A549 (cell line): ENCODE results near the gene OAS3. TPM values are rescaled to one million over a fixed set of nuclear protein-coding genes. Genes with fewer than 3 reads are reported as not detected.
"Not testable (repeated sequence)": the region's sequence is repeated elsewhere in the genome, so short reads cannot be mapped to it uniquely, and the experiment has no call there.

Experiments used
- ATAC-seq, 2 experiments: fragments of 200-7000 bp in 1 of 2; fragments of >200 bp in 1 of 2; cut with Nextera tagmentation in 1 of 2; cut with Tn5 transposase in 1 of 2; 3 replicates each; pipeline versions ENCODE4 v1.8.0 to v1.9.1; 2018 to 2020; ENCODE audit warnings: mild to moderate bottlenecking in 1 of 2, moderate library complexity in 1 of 2
- CTCF ChIA-PET: fragments of 300-600 bp; sonication (Branson Sonifier 250); formaldehyde crosslinking; extraction: SDS; loops from one replicate; lab custom pipeline; 2021; ENCODE audit warnings: antibody characterized with exemption, inconsistent platforms; lab: Yijun Ruan, JAX
- POLR2A ChIA-PET: fragments of 350-600 bp; formaldehyde crosslinking; extraction: SDS; loops from one replicate; lab custom pipeline; 2021; ENCODE audit warnings: antibody characterized with exemption, inconsistent platforms; lab: Yijun Ruan, JAX
- DNase-seq, 2 experiments: peaks; one replicate each; pipeline versions ENCODE4 v3.0.0 to v3.0.0-alpha.2; 2011 to 2016; ENCODE audit warnings: low read depth in 1 of 2, low spot score in 1 of 2
- FAIRE-seq: peaks from 2 replicates; lab custom pipeline; 2011; peaks lifted over from hg19 to GRCh38; lab: Jason Lieb, UNC
- H3K27ac ChIP-seq, 2 experiments: fragments of >200 bp; sonication (Bioruptor Twin); formaldehyde crosslinking; 3 replicates each; pipeline ENCODE4 v1.5.1; 2016 to 2017
- H3K4me1 ChIP-seq: fragments of >200 bp; sonication (Bioruptor Twin); formaldehyde crosslinking; 3 replicates; pipeline ENCODE4 v1.6.1; 2016
- H3K4me2 ChIP-seq: fragments of >200 bp; sonication (Bioruptor Twin); formaldehyde crosslinking; 3 replicates; pipeline ENCODE4 v1.6.1; 2016
- H3K4me3 ChIP-seq: fragments of >200 bp; sonication (Bioruptor Twin); formaldehyde crosslinking; 3 replicates; pipeline ENCODE4 v1.5.1; 2016
- H3K9me3 ChIP-seq: fragments of >200 bp; sonication (Bioruptor Twin); formaldehyde crosslinking; 3 replicates; pipeline ENCODE4 v1.6.1; 2016
- CBX2 ChIP-seq: fragments of 200-600 bp; sonication (generic); IDR thresholded peaks from 2 replicates; pipeline ENCODE4 v1.6.1; 2016; ENCODE audit warnings: low read depth, mild to moderate bottlenecking, borderline replicate concordance
- CEBPB ChIP-seq, 2 experiments: fragments of >200 bp in 1 of 2; sonication (Bioruptor Twin) in 1 of 2; formaldehyde crosslinking in 1 of 2; IDR thresholded peaks; 2 replicates each; pipeline ENCODE4 v1.6.1; 2012 to 2016
- CHD2 ChIP-seq: fragments of 150-350 bp; IDR thresholded peaks from 2 replicates; pipeline ENCODE4 v1.6.1; 2014; ENCODE audit warnings: low read length; ENCODE audit not compliant: partially characterized antibody
- ESRRA ChIP-seq: fragments of 150-350 bp; IDR thresholded peaks from 2 replicates; pipeline ENCODE4 v1.6.1; 2014; ENCODE audit warnings: mild to moderate bottlenecking, low read length, borderline replicate concordance
- GATA3 ChIP-seq: IDR thresholded peaks from 2 replicates; pipeline ENCODE4 v1.6.1; 2012; ENCODE audit warnings: borderline replicate concordance
- HDAC2 ChIP-seq: fragments of 200-600 bp; sonication (generic); IDR thresholded peaks from 2 replicates; pipeline ENCODE4 v1.6.1; 2016
- HOXA7 ChIP-seq: fragments of 250-450 bp; sonication (Bioruptor Pico); IDR thresholded peaks from 2 replicates; pipeline ENCODE4 v1.5.0; 2020; ENCODE audit warnings: mild to moderate bottlenecking, moderate library complexity
- HOXB13 ChIP-seq: fragments of 250-450 bp; sonication (Bioruptor Pico); IDR thresholded peaks from 2 replicates; pipeline ENCODE4 v1.5.0; 2020; ENCODE audit warnings: low read depth, mild to moderate bottlenecking, moderate library complexity
- MAFK ChIP-seq: fragments of 450-650 bp; IDR thresholded peaks from 2 replicates; pipeline ENCODE4 v1.6.1; 2014; ENCODE audit not compliant: partially characterized antibody
- MYC ChIP-seq: IDR thresholded peaks from 2 replicates; pipeline ENCODE4 v1.6.1; 2012; ENCODE audit warnings: mild to moderate bottlenecking, inconsistent platforms, low read length, improper control_type of control experiment, borderline replicate concordance
- NR3C1 ChIP-seq: fragments of >200 bp; sonication (Bioruptor Twin); formaldehyde crosslinking; IDR thresholded peaks from 3 replicates; pipeline ENCODE4 v1.6.1; 2017
- POLR2A ChIP-seq: IDR thresholded peaks from 2 replicates; pipeline ENCODE4 v1.6.1; 2012; ENCODE audit warnings: mild to moderate bottlenecking, low read length
- POLR2AphosphoS2 ChIP-seq: conservative IDR thresholded peaks from 2 replicates; pipeline ENCODE4 v1.6.1; 2012; ENCODE audit warnings: low read length, improper control_type of control experiment, inconsistent platforms
- RAD21 ChIP-seq, 2 experiments: fragments of >200 bp in 1 of 2; sonication (Bioruptor Twin) in 1 of 2; formaldehyde crosslinking in 1 of 2; IDR thresholded peaks in 1 of 2; conservative IDR thresholded peaks in 1 of 2; 2 replicates in 1 of 2; 3 replicates in 1 of 2; pipeline ENCODE4 v1.6.1; 2012 to 2018; ENCODE audit warnings: inconsistent platforms in 1 of 2
- RARB ChIP-seq: fragments of 250-450 bp; sonication (Bioruptor Pico); IDR thresholded peaks from 2 replicates; pipeline ENCODE4 v1.8.0; 2021; ENCODE audit warnings: mild to moderate bottlenecking, moderate library complexity
- RCOR1 ChIP-seq: fragments of 150-350 bp; IDR thresholded peaks from 2 replicates; pipeline ENCODE4 v1.6.1; 2014; ENCODE audit warnings: antibody characterized with exemption, low read length, low read depth
- RNF2 ChIP-seq: fragments of 200-600 bp; sonication (generic); IDR thresholded peaks from 2 replicates; pipeline ENCODE4 v1.6.1; 2016; ENCODE audit warnings: low read depth, mild to moderate bottlenecking, antibody characterized with exemption, moderate library complexity, borderline replicate concordance
- SREBF2 ChIP-seq: fragments of 450-650 bp; IDR thresholded peaks from 2 replicates; pipeline ENCODE4 v1.6.1; 2014; ENCODE audit warnings: mild to moderate bottlenecking, moderate library complexity
- TFCP2L1 ChIP-seq: fragments of 250-450 bp; sonication (Bioruptor Pico); IDR thresholded peaks from 2 replicates; pipeline ENCODE4 v1.5.0; 2021; ENCODE audit warnings: mild to moderate bottlenecking
- ZFP36 ChIP-seq: fragments of 450-650 bp; IDR thresholded peaks from 2 replicates; pipeline ENCODE4 v1.6.1; 2014; ENCODE audit warnings: borderline replicate concordance; ENCODE audit not compliant: partially characterized antibody
- ZNF302 ChIP-seq: fragments of 250-450 bp; sonication (Bioruptor Pico); IDR thresholded peaks from 2 replicates; pipeline ENCODE4 v1.9.0; 2021; ENCODE audit warnings: inconsistent platforms, mild to moderate bottlenecking, moderate library complexity
- WGBS: methylation state at CpG from one replicate; pipeline ENCODE4 v1.1.6; 2017; ENCODE audit errors: missing lambda C conversion rate; 5-methylcytosine and 5-hydroxymethylcytosine counted together
- polyA plus RNA-seq, 4 experiments: library from polyadenylated mRNA; depleted of rRNA in 3 of 4; stranded (reverse); fragments of >200 nt; fragmentation: RNase III in 1 of 4; extraction: RNeasy Plus Mini Kit Qiagen cat#74134 plus additional on column Dnase treatment in 1 of 4; gene quantifications; 2 replicates in 3 of 4; 3 replicates in 1 of 4; pipeline ENCODE4 v1.2.3, GENCODE V29; 2011 to 2017
- TF ChIP-seq, protein P1 (sequence below): IDR thresholded peaks from 2 replicates; pipeline ENCODE4 v1.6.1; 2012; ENCODE audit warnings: low read depth, borderline replicate concordance
- TF ChIP-seq, protein P2 (sequence below): IDR thresholded peaks from 2 replicates; pipeline ENCODE4 v1.6.1; 2012
- TF ChIP-seq, protein P3 (sequence below): fragments of >200 bp; sonication (Bioruptor Twin); formaldehyde crosslinking; IDR thresholded peaks from 2 replicates; pipeline ENCODE4 v1.6.1; 2016
- TF ChIP-seq, protein P4 (sequence below): fragments of >200 bp; sonication (Bioruptor Twin); formaldehyde crosslinking; IDR thresholded peaks from 3 replicates; pipeline ENCODE4 v1.6.1; 2016
- TF ChIP-seq, protein P5 (sequence below): fragments of 450-650 bp; IDR thresholded peaks from 2 replicates; pipeline ENCODE4 v1.6.1; 2014; ENCODE audit warnings: antibody characterized with exemption

OAS3 gene
- polyA plus RNA-seq, 2 of the 4 experiments (the other 2 are of a cell fraction): 22.7 to 36.7 TPM

DNA sequence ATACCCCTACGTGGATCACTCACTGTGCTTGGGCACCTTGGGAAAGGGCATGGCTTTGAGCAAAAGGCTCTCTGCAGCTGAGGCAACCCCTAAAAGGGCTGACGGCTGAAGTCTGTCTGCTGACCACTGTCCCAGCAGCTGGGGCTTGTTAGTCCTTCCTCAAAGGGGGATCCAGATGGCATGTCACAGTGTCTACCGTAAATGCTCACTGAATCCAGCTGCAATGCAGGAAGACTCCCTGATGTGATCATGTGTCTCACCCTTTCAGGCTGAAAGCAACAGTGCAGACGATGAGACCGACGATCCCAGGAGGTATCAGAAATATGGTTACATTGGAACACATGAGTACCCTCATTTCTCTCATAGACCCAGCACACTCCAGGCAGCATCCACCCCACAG, 19.2 kb upstream of the OAS3 start:
- Histone ChIP-seq H3K4me3 (no peak overlapping the region), H3K27ac (no peak overlapping the region), H3K9me3 (peaks cover 3% of the 10 kb centered on the region; the same call in 2 of the 3 replicates), H3K4me1 (no peaks in the 10 kb centered on the region), H3K4me2 (no peak overlapping the region)
- no peak for ATAC-seq
- FAIRE-seq: no peak
- ChIA-PET POLR2A (no interaction called here), CTCF (interaction anchor here (1.3 kb wide), 1 partner anchor 111 kb away, joined by 3 read pairs; no protein-coding TSS in a partner anchor)
- TF ChIP-seq CBX2 (no peak), MAFK (no peak), ESRRA (no peak), SREBF2 (no peak), HOXB13 (no peak)
- no peak for DNase-seq
- WGBS: 88% methylated on average over 6 of the region's 6 CpGs

DNA sequence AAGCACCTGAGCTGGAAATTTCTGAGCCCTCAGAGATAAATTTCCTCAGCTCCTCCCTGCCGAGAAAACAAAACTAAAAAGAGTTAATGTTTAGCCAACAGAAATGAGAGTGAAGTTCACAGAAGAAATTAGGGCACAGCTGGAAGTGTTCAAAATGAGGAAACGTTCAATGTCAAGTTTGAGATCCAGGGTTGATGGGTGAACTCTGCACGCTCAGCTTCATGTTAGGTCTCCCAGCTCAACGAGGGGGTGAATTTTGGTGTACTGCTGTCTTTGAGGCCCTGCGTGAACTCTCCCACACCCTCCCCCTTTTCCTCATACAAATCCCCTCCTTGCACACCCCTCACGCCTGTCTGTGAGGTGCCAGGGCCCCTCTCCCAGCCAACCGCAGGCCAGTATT, 13.3 kb upstream of the OAS3 start:
- CTCF ChIA-PET: interaction anchor here (1.1 kb wide), 1 partner anchor 13 kb away, joined by 3 read pairs; the partner anchor contains the start of gene OAS3
- TF ChIP-seq, protein P1, sequence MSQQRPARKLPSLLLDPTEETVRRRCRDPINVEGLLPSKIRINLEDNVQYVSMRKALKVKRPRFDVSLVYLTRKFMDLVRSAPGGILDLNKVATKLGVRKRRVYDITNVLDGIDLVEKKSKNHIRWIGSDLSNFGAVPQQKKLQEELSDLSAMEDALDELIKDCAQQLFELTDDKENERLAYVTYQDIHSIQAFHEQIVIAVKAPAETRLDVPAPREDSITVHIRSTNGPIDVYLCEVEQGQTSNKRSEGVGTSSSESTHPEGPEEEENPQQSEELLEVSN: no peak
- TF ChIP-seq HOXA7 (CRISPR knock-in tag) (no peak), RARB (no peak), MAFK (no peak), RAD21 (conservative IDR thresholded peaks at IDR 0.05 in 1 of 2, IDR thresholded peaks at IDR 0.05 in 1 of 2) (no peak), RCOR1 (no peak), POLR2AphosphoS2 (no peak), CEBPB (IDR thresholded peaks at IDR 0.05) (no peak), ESRRA (no peak)
- TF ChIP-seq, protein P2, sequence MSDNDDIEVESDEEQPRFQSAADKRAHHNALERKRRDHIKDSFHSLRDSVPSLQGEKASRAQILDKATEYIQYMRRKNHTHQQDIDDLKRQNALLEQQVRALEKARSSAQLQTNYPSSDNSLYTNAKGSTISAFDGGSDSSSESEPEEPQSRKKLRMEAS: no peak
- TF ChIP-seq, protein P3, sequence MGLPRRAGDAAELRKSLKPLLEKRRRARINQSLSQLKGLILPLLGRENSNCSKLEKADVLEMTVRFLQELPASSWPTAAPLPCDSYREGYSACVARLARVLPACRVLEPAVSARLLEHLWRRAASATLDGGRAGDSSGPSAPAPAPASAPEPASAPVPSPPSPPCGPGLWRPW: no peak
- TF ChIP-seq, protein P4, sequence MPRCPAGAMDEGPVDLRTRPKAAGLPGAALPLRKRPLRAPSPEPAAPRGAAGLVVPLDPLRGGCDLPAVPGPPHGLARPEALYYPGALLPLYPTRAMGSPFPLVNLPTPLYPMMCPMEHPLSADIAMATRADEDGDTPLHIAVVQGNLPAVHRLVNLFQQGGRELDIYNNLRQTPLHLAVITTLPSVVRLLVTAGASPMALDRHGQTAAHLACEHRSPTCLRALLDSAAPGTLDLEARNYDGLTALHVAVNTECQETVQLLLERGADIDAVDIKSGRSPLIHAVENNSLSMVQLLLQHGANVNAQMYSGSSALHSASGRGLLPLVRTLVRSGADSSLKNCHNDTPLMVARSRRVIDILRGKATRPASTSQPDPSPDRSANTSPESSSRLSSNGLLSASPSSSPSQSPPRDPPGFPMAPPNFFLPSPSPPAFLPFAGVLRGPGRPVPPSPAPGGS: no peak
- TF ChIP-seq, all 56 proteins: peak for 0
- WGBS: 20% methylated on average over 7 of the region's 7 CpGs
- Histone ChIP-seq H3K27ac (peak overlapping the region; percentile 25 to 67; a peak in 3 of 6 replicates), H3K4me3 (no peak overlapping the region), H3K4me1 (peaks cover 13% of the 10 kb centered on the region), H3K4me2 (peak overlapping the region; percentile 55), H3K9me3 (no peaks in the 10 kb centered on the region; the same call in 2 of the 3 replicates)
- ATAC-seq (peak in 1 of 2 experiments; percentile 32; a peak in 2 of 6 replicates), FAIRE-seq (no peak), DNase-seq (no peak)
- POLR2A ChIA-PET: no interaction called here

DNA sequence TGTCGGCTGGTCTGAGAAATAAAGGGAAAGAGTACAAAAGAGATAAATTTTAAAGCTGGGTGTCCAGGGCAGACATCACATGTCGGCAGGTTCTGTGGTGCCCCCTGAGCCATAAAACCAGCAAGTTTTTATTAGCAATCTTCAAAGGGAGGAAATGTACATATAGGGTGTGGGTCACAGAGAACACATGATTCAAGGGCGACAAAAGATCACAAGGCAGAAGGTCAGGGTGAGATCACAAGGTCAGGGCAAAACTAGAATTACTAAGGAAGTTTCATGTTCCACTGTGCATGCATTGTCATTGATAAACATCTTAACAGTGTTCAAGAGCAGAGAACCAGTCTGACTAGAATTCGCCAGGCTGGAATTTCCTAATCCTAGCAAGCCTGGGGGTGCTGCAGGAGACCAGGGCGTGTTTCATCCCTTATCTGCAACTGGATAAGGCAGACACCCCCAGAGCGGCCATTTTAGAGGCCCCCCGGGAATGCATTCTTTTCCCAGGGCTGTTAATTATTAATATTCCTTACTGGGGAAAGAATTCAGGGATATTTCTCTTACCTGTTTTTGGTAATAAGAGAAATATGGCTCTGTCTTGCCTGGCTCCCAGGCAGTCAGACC, 11.7 kb upstream of the OAS3 start:
- DNase-seq, POLR2A ChIA-PET, FAIRE-seq, H3K27ac ChIP-seq, ATAC-seq, H3K9me3 ChIP-seq, CTCF ChIA-PET, H3K4me3 ChIP-seq, H3K4me2 ChIP-seq: not testable (repeated sequence)
- H3K4me1 ChIP-seq: peaks cover 13% of the 10 kb centered on the region
- WGBS: 52% methylated on average over 7 of the region's 7 CpGs

DNA sequence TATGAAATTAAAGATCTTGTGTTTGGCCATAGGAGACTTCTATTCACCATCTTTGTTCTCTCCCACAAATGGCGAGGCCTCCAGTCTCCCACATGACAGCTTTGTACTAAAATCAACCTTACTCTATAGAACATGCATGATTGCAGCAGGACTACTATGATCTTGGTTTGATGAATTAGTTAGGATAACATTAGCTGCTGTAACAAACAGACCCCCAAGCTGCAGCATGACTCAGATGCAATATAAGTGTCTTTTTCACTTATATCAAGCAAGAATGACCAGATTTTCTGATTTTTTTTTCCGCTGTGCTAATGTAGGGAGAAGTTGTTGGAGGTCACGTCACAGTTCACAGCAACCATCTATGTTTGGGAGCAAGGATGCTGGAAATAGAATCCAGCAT, 10.8 kb upstream of the OAS3 start:
- 60% methylated on average over 3 of the region's 3 CpGs for WGBS
- ChIA-PET POLR2A (no interaction called here), CTCF (interaction anchor here (1.5 to 1.6 kb wide), 2 partner anchors 10 to 171 kb away, joined by 3 to 5 read pairs; no protein-coding TSS in a partner anchor)
- Histone ChIP-seq H3K4me3 (no peak overlapping the region), H3K9me3 (no peaks in the 10 kb centered on the region; the same call in 2 of the 3 replicates), H3K27ac (no peak overlapping the region), H3K4me2 (no peak overlapping the region), H3K4me1 (peaks cover 21% of the 10 kb centered on the region)
- ATAC-seq (no peak), FAIRE-seq (no peak), DNase-seq (no peak)
- TF ChIP-seq ZNF302: no peak
- no peak for TF ChIP-seq ZFP36
- TF ChIP-seq, protein P5, sequence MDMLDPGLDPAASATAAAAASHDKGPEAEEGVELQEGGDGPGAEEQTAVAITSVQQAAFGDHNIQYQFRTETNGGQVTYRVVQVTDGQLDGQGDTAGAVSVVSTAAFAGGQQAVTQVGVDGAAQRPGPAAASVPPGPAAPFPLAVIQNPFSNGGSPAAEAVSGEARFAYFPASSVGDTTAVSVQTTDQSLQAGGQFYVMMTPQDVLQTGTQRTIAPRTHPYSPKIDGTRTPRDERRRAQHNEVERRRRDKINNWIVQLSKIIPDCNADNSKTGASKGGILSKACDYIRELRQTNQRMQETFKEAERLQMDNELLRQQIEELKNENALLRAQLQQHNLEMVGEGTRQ: no peak
- no peak for TF ChIP-seq RNF2
- no peak for TF ChIP-seq POLR2A
- TF ChIP-seq POLR2AphosphoS2: no peak
- TF ChIP-seq, protein P4: no peak
- no peak for TF ChIP-seq RAD21 (conservative IDR thresholded peaks at IDR 0.05 in 1 of 2, IDR thresholded peaks at IDR 0.05 in 1 of 2)
- TF ChIP-seq CHD2: no peak
- TF ChIP-seq MYC: no peak
- TF ChIP-seq GATA3: no peak
- TF ChIP-seq RCOR1: no peak
- no peak for TF ChIP-seq NR3C1
- no peak for TF ChIP-seq TFCP2L1 (CRISPR knock-in tag)
- no peak for TF ChIP-seq MAFK
- TF ChIP-seq RARB: no peak
- no peak for TF ChIP-seq HDAC2
